Measurements from ENCODE around the gene BRD2.

GRCh38 chr6:33024521-33024920 is 56.1 kb downstream of the BRD2 start:
- TF ChIP-seq CTCF (conservative IDR thresholded peaks at IDR 0.05), result no peak
- TF ChIP-seq ZFX (IDR thresholded peaks at IDR 0.05), result no peak

Measured in C4-2B (cell line).